AG09309 (cell line): Measurements from ENCODE around the gene CAPN1.
A peak's percentile ranks its signal among the peaks of the same experiment; 100 is the strongest.
"Not testable (repeated sequence)": the region's sequence is repeated elsewhere in the genome, so short reads cannot be mapped to it uniquely, and the experiment has no call there.

Source experiments
- DNase-seq: peaks from one replicate; pipeline ENCODE4 v3.0.0-alpha.2; 2010; ENCODE audit warnings: low read depth
- H3K4me3 ChIP-seq: 2 replicates; pipeline ENCODE4 v1.5.1; 2011; ENCODE audit warnings: mild to moderate bottlenecking, low read depth, low read length, moderate library complexity; ENCODE audit not compliant: control insufficient read depth
- CTCF ChIP-seq: IDR thresholded peaks from 2 replicates; pipeline ENCODE4 v1.5.1; 2011; ENCODE audit warnings: mild to moderate bottlenecking, low read depth, low read length, inconsistent platforms; ENCODE audit not compliant: insufficient read depth, control insufficient read depth; ENCODE audit errors: missing control alignments

CAPN1 gene

GRCh38 chr11:65241692-65242091, 60.0 kb downstream of the CAPN1 start:
- DNase-seq, result no peak
- TF ChIP-seq CTCF, result no peak
- H3K4me3 ChIP-seq, result no peak overlapping the region

GRCh38 chr11:65242389-65242788, 60.7 kb downstream of the CAPN1 start:
- no peak overlapping the region for H3K4me3 ChIP-seq
- no peak for DNase-seq
- no peak for TF ChIP-seq CTCF

GRCh38 chr11:65243797-65244196, 62.1 kb downstream of the CAPN1 start:
- TF ChIP-seq CTCF, result no peak
- DNase-seq, result no peak
- H3K4me3 ChIP-seq, result no peak overlapping the region

- H3K4me3 ChIP-seq, DNase-seq: not testable (repeated sequence)
These were observed 63.3 kb downstream of the CAPN1 start for GRCh38 chr11:65245046-65245445.

- no peak overlapping the region for H3K4me3 ChIP-seq
- TF ChIP-seq CTCF, result no peak
- no peak for DNase-seq
These were observed 64.8 kb downstream of the CAPN1 start for GRCh38 chr11:65246506-65246905.

GRCh38 chr11:65248184-65248710, 66.5 kb downstream of the CAPN1 start:
- H3K4me3 ChIP-seq, DNase-seq: not testable (repeated sequence)

GRCh38 chr11:65251476-65251875, 69.7 kb downstream of the CAPN1 start:
- no peak overlapping the region for H3K4me3 ChIP-seq
- TF ChIP-seq CTCF, result no peak
- peak; percentile 10 for DNase-seq

GRCh38 chr11:65254724-65255123, 73.0 kb downstream of the CAPN1 start:
- no peak for DNase-seq
- H3K4me3 ChIP-seq, result no peak overlapping the region
- TF ChIP-seq CTCF, result no peak
